Measurements from ENCODE around the gene ZNF607.
"Not testable (repeated sequence)": the region's sequence is repeated elsewhere in the genome, so short reads cannot be mapped to it uniquely, and the experiment has no call there.

The ZNF607 gene

DNA sequence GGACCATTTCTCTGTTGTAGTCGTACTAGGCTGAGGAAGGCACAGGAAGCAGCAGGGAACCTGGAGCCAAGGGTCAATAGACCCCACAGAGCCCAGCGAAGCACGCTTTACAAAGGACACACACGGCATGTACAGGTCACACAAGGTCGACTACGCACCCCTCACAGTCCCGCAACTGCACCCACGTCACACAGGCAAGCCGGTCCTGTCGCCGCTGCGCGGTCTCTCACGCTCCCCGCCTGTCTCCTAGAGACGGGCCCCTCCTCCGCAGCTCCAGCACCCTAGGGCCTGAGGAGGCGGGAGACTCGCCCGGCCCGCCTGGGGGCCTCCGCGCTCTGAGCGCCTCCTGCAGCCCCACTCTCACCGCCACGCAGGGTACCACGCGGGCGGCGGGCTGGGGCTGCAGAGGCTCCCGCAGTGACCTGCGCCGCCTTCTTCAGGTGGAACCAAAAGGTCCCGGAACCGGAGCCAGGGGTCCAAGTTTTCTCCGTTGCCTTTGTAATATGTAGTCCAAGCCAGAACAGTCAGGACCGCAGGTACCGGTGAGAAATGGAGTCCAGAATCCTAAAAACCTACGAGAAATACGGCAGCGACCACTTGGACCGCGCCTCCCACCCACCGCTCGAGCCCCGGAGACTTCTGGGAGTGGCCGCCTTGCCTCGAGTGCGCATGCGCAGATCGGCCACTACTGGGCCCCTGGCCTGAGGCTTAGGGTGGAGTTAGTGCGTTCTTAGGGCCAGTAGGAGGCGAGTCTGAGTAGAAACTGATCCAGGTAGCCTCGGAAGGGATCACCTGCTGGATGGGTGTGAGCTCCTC lies at the start of gene ZNF607:
Gene ZNF607, minus strand, starts transcription at position 651 of the 816 bp plus-strand sequence. CDS start 8,143 bp downstream, outside the sequence.
- peak; percentile 69 for DNase-seq (ENCODE audit: insufficient read length, low spot score)
- TF ChIP-seq, protein P1, sequence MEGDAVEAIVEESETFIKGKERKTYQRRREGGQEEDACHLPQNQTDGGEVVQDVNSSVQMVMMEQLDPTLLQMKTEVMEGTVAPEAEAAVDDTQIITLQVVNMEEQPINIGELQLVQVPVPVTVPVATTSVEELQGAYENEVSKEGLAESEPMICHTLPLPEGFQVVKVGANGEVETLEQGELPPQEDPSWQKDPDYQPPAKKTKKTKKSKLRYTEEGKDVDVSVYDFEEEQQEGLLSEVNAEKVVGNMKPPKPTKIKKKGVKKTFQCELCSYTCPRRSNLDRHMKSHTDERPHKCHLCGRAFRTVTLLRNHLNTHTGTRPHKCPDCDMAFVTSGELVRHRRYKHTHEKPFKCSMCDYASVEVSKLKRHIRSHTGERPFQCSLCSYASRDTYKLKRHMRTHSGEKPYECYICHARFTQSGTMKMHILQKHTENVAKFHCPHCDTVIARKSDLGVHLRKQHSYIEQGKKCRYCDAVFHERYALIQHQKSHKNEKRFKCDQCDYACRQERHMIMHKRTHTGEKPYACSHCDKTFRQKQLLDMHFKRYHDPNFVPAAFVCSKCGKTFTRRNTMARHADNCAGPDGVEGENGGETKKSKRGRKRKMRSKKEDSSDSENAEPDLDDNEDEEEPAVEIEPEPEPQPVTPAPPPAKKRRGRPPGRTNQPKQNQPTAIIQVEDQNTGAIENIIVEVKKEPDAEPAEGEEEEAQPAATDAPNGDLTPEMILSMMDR (IDR thresholded peaks at IDR 0.05; ENCODE audit: insufficient read depth, missing control alignments): peak; percentile 52
- FAIRE-seq: peak; percentile 90

DNA sequence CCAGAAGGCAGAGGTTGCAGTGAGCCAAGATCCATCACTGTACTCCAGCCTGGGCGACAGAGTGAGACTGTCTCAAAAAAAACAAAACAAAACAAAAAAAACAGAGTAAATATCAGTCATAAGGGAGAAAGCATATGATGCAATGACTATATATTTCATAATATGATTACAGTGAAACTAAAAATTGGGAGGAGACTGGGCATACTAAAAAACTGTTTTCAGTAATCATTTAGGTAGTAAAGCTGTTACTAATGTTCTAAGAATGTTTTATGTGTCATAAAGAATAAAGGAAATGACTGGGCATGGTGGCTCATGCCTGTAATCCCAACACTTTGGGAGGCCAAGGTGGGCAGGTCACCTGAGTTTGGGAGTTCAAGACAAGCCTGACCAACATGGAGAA lies 43.9 kb upstream of the ZNF607 start:
- FAIRE-seq: no peak
- TF ChIP-seq, protein P1 (IDR thresholded peaks at IDR 0.05; ENCODE audit: insufficient read depth, missing control alignments): no peak
- no peak for DNase-seq (ENCODE audit: insufficient read length, low spot score)

DNA sequence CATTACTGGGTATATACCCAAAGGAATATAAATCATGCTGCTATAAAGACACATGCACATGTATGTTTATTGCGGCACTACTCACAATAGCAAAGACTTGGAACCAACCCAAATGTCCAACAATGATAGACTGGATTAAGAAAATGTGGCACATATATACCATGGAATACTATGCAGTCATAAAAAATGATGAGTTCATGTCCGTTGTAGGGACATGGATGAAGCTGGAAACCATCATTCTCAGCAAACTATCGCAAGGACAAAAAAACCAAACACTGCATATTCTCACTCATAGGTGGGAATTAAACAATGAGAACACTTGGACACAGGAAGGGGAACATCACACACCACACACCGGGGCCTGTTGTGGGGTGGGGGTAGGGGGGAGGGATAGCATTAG lies 38.1 kb upstream of the ZNF607 start:
- not testable (repeated sequence) for FAIRE-seq; DNase-seq (ENCODE audit: insufficient read length, low spot score)

DNA sequence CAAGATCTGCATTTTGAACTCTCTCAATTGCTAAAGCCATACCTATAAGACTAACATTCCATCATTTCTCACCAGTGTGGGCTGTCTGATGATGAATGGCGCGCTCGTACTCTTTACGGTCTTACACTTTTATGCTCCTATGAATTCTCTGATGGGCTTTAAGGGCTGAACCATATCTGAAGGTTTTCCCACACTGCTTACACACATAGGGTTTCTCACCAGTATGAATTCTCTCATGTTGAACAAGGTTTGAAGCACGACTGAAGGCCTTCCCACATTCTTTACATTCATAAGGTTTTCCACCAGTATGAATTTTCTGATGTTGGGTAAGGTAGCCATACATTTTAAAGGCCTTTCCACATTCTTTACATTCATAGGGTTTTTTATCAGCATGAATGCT lies 18.8 kb upstream of the ZNF607 start:
- TF ChIP-seq, protein P1 (IDR thresholded peaks at IDR 0.05; ENCODE audit: insufficient read depth, missing control alignments): no peak
- no peak for DNase-seq (ENCODE audit: insufficient read length, low spot score)
- FAIRE-seq: no peak

DNA sequence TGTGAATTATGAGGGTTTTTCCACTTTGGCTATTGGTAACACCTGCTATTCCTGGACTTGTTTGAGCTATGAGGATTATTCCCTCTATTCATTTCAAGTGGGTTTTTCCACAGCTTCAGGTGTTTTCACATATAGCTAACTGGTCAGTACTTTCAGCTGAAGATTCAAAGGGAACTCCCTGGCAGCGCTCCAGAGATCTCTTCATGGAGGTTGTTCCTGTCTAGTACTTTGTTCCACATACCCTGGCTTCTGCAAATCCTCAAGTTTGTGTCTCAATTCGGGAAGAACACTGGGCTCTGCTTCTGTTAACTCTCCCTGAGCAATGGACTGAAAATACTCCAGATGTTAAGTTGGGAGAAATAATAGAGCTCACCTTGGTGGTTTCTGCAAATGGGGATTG lies 5.6 kb upstream of the ZNF607 start:
- DNase-seq (ENCODE audit: insufficient read length, low spot score) (no peak), FAIRE-seq (no peak)
- TF ChIP-seq, protein P1 (IDR thresholded peaks at IDR 0.05; ENCODE audit: insufficient read depth, missing control alignments): no peak

DNA sequence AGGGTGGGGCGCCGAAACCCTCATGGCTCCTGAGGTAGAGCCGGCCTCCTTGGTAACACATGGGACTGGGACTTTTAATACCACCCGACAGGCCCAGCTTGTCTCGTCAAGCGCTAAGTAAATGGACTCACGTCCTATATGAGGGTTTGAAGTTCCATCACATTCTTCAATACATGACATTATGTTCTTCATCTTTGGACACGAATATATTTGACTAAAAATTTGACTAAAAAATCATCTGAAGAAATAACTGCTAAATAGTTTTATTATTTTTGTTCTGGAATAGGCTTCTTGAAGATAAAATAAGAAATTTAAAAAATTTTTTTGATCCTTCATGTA lies 335 bp upstream of the ZNF607 start:
- DNase-seq (ENCODE audit: insufficient read length, low spot score) (no peak), FAIRE-seq (no peak)
- TF ChIP-seq, protein P1 (IDR thresholded peaks at IDR 0.05; ENCODE audit: insufficient read depth, missing control alignments): no peak

DNA sequence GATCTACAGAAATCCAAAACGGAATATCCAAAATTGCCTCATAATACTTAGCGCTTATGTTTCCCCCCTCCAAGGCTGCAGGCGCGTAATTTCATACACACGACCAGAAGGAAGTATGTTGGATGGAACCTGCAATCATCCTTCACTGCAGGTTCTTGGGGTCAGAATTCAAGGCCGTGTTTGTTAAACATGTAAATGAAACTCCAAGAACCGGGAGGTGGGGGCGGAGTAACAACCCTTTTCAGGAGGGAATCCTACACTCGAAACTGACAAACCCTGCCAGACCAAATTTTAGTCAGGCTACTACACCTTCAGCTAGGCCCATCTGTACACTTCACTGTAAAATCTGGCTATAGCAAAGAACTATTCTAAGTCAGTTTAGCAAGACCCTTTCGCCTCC lies 1.3 kb downstream of the ZNF607 start:
- TF ChIP-seq, protein P1 (IDR thresholded peaks at IDR 0.05; ENCODE audit: insufficient read depth, missing control alignments): no peak
- FAIRE-seq (no peak), DNase-seq (ENCODE audit: insufficient read length, low spot score) (no peak)
